GM04503 (cell line): ENCODE results near the gene EXOG.

Source experiments
- DNase-seq: peaks from one replicate; pipeline ENCODE4 v3.0.0-alpha.2; 2012; ENCODE audit warnings: low read depth

The EXOG gene

DNA sequence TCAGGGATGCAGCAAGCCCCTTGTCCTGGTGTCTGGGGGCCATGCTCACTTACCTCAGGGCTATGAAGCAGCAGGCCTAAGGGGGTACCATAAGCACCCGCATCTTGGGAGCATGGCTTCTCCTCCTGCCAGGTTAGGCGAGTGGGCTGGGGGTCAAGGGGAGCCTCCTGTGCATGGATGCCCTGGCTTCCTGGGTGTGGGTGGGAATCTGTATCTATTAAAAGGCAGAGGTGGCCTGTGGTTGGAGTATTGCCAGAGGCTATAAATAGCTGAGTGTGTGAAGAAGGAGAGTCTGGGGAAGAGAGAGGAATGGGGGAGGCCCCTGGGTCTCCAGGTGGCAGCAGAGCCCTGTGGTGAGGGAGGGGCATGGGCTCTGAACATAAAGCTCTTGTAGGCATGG is 22.9 kb upstream of the EXOG start:
- DNase-seq: no peak

GRCh38 chr3:38474928-38475605 is 21.1 kb upstream of the EXOG start:
- no peak for DNase-seq

DNA sequence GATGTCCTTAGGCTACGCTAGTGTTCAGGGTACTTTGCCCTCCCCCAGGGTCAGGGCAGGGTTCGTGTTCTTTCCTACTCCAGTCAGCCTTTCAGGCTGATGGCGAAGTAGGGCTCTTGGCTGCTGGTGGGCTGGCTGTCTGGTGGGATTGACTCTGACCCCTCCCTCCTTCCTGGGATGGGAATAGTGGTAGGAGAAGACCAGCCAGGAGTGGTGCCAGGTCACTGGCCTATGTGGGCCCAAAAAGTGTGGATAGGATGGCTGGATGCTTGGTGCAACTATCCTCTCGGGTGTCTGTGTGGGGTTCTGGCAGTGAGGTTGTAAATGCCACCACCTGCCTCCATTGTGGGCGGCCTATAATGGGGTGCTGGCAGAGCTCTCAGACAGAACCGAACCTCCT is 20.4 kb upstream of the EXOG start:
- no peak for DNase-seq

DNA sequence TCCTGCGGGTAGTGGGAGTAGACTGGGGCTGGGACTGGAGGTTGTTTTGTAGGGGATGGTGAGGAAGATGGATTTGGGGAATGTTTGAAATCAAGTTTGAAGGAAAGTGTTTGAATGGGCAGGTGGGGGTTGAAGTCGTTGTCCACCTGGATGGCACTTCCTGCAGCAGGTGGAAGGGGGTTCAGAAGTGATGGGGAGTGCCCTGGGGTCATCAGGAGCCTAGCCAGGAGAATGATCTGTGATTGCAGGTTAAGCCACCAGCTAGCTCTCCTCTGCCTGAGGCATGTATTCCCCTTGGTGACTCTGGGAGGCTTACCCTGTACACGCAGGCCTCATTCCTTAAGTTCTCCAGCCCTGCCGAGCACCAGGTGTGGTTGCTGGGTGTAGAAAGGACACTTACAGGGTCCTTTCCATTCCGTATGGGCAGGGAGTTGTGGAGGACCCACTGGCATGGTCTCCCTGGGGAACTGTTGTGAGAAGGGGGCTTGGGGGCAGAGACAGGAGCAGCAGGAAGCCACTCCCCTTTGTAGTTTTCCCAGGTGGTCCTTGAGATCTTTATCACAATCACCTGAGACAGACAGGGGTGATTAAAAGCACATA is 19.9 kb upstream of the EXOG start:
- no peak for DNase-seq

DNA sequence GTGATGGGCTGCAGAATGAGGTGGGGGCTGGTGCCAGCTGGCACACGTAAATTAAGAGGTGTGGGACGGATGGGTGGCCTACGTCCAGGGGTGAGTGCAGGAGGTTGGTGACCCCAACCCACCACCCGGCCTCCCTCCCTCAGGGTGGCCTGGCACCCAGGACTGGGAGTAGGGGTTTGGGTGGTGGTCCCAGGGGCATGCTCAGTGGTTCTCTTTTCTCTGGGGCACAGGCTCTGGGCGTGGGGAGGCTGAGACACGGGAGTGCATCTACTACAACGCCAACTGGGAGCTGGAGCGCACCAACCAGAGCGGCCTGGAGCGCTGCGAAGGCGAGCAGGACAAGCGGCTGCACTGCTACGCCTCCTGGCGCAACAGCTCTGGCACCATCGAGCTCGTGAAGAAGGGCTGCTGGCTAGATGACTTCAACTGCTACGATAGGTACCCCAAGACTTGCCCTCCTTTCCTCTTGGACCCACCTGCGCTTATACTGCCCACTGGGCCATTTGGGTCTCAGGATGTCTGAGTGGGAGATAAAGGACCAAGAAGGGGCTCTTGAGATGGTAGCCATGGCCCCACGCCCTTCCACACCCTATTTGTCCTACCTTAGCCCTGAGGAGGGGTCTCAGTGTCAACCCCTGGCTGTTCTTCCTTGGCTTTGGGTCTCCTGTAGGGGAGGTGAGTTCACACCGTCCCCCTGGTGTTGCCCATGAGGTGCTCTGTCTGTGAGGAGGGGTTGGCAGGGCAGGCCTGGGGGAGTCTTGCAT is 18.9 kb upstream of the EXOG start:
- no peak for DNase-seq

DNA sequence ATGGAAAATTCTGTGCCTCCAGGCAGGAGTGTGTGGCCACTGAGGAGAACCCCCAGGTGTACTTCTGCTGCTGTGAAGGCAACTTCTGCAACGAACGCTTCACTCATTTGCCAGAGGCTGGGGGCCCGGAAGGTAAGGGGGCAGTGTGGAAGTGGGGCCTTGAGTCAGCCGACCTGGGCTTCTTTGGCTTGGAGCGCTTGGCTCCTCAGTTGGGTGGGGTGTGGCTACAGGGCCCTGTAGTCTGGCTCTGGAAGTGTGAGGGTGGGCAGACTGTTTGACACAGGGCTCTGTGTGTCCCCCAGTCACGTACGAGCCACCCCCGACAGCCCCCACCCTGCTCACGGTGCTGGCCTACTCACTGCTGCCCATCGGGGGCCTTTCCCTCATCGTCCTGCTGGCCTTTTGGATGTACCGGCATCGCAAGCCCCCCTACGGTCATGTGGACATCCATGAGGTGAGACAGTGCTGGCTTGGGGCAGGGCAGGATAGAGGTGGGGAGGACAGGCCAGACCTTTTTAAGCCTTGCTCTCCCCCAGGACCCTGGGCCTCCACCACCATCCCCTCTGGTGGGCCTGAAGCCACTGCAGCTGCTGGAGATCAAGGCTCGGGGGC is 18.2 kb upstream of the EXOG start:
- DNase-seq: no peak

- no peak for DNase-seq
Measured at GRCh38 chr3:38478901-38479300, 17.2 kb upstream of the EXOG start.

DNA sequence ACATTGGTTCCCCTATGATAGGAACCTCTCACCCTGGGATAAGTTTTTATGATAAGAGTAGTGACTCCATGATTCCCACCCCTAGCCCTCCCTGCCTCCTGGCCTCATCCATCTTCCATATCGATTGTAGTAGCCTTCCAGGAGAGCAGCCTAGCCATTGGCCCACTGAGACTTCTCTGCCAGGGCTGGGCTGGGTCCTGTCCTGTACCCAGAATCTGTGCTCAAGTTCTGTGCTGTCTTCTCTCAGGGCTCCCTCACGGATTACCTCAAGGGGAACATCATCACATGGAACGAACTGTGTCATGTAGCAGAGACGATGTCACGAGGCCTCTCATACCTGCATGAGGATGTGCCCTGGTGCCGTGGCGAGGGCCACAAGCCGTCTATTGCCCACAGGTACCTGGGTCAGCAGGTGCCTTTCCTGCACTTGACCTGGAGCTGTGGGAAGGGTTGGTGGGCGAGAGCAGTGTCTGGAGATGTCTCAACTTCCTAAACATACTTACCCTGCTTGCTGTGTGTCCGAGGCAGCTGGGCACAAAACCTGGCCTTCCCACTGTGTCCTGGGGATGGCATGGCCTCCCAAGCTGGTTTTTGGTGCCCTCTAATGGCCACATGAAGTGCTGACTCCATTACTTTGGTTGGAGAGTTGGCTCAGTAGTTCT is 16.6 kb upstream of the EXOG start:
- no peak for DNase-seq

DNA sequence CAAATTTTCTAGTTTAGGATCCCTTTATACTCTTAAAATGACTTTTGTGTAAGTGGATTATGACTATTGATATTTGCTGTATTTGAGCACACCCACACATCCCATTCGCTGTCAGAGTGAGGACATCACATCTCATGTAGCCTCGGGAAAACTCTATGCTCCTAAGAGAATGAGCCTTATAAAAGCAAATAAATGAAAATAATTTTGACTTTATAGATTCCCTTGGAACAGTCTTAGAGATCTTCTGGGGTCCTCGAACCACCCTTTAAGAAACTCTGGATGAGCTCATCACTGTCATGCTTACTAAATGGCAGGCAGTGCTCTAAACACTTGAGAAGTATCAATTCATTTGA is 16.1 kb upstream of the EXOG start:
- DNase-seq: no peak

DNA sequence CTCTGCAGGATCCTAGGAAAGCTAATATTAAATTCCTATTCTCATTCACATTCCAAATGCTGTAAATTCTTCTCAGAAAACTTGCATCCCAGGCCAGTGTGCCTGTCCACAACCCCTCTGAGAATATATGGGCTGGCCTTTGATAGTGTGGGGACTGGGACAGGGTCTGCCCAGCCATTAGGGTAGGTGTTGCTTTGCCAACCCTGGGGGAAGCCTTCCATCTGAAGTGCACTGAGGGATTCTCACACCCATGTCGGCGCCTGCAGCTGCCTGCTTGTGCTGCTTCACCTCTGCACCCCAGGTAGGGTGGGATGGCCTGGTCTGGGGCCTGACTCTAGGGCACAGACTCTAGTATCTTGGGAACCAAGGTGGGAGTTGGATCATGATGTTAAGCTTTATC is 15.2 kb upstream of the EXOG start:
- DNase-seq: no peak

- DNase-seq: no peak
Measured at GRCh38 chr3:38482951-38483350, 13.2 kb upstream of the EXOG start.

DNA sequence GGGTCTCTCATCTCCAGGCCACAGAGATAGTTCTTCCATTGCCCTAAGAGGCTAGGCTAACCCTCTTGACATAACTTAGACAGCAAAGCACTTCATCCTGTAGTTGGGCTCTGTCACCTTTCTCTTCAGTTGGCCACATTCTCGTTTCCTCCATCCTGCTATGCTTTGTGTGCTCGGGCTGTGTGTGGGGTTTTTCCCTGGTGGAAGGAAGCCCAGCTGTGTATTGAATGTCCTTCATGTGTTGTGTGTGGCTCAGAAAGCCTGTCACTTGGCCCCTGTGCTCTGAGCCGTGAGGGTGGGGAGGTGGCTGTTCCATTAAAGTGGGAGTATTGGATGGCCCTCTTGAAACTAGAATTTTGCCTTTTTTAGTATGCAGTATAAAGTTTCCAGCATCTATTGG is 8.8 kb upstream of the EXOG start:
- DNase-seq: no peak

- DNase-seq: no peak
Measured at GRCh38 chr3:38488949-38489348, 7.2 kb upstream of the EXOG start.

DNA sequence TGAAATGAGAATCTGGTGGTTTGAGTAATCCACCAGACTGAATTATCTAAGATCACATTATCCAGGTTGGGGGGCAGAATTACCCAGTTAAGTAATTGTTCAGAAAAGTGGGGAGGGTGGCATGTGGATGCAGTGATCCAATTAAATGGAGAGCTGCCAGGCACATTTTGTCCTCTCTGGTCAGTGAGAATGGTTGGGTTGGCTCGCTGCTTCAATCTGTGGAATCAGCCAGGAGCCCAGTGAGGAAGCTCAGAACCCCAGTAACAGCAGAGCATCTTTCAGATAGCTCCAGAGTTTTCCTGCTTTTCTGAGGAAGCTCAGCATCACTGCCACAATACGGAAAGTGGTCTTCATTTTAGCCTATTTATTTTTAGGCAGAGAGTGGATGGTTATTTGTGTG is 6.4 kb upstream of the EXOG start:
- no peak for DNase-seq

DNA sequence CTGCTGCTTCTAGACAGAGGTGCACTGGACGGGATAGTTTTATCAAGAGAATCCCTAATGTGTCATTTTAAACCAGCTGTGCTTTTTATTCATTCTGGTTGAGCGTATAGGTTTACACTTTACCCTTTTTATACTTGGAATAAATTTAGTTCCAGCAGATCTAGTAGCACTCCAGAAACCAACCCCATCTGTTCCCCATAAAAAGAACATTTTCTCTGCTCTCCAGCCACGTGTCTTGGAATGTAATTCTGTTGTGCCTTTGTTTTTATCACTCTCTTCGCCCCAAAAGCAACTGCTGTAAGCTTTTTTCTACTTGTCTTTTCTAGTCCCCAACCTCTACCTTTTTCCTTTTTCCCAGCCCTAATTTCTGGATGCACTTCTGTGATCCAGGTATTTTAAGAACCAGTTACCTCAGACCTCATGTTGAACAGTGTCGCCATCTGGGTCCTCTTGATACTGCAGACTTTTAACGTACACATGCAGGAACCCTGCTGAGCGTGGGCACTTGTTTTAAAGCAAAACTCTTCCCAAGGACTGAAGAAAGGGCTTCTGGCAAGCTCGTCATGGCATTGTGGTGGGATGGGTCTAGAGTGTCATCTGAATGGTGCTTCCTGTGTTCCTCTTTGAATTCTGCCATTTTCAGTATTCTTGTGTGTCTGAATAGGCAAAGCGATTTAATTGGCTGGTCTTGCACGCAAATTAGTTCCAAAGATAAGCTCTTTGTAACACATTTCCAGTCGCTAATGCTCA is 5.7 kb upstream of the EXOG start:
- DNase-seq: no peak

- DNase-seq: no peak
Measured at GRCh38 chr3:38491215-38491614, 4.9 kb upstream of the EXOG start.

DNA sequence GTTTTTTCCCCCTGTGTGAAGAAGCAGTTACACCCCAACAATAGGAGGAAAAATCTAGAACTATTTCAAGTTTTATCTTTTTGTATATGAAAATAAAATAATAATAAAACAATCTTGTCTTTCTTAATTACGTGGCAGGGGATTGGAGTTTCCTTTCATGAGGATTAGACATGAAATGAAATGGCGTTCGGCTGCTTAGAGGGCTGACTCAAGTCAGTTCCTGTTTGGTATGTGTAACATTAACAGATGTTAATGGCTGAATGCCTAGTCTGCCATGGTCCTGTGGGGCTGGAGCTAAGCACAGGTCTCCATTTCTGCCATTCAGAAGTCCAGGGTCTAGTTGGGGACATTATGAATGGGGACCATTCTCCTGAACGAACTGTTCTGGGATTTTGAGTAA is 3.1 kb upstream of the EXOG start:
- no peak for DNase-seq

DNA sequence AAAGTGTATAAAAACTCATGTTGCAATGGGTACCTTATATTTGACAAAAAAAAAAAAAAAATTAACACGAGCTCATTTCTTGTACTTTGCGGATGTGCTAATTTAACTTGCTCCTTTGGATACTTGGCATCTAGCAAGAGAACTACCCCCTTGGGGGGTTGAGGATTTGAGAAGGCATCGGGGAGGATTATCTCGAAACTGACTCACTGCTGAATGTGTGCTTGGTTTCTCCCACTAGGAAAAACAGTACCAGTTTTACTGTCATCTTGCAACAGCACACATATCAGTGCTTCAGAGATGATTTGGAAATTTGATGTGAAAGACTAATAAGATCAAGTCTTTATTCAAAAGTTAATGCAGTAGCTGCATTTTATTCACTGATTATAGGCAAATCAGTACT is 891 bp downstream of the EXOG start:
- DNase-seq: no peak

GRCh38 chr3:38500688-38501417 is 4.7 kb downstream of the EXOG start:
- DNase-seq: no peak

DNA sequence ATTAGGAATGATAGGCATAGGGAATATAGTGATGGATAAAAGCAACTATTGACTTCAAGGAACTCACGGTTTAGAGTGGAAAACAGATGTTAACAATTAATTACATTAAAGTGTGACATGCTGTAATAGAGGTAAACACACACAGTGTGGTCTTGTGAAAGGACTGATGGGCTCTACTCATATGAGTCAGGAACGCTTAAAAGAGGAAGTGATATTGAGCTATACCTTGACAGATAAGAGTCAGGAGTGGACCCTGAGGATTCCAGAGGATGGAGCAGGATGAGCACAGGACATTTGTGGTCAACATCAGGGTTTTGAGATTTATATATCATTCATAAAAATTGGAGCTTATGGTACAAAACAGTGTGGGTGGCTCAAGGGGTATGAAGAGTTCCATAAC is 11.0 kb downstream of the EXOG start:
- no peak for DNase-seq

GRCh38 chr3:38509732-38510131 is 13.6 kb downstream of the EXOG start:
- DNase-seq: no peak
